HG03442 (cell line): ENCODE measurements around the gene MIOS.
A peak's percentile ranks its signal among the peaks of the same experiment; 100 is the strongest.
"Not testable (repeated sequence)": the region's sequence is repeated elsewhere in the genome, so short reads cannot be mapped to it uniquely, and the experiment has no call there.

Experiments
- ATAC-seq: cut with Tn5 transposase; IDR thresholded peaks from one replicate; pipeline ENCODE4 v1.9.1; 2021; ENCODE audit warnings: mild to moderate bottlenecking, moderate library complexity; ENCODE audit not compliant: unreplicated experiment

The MIOS gene

DNA sequence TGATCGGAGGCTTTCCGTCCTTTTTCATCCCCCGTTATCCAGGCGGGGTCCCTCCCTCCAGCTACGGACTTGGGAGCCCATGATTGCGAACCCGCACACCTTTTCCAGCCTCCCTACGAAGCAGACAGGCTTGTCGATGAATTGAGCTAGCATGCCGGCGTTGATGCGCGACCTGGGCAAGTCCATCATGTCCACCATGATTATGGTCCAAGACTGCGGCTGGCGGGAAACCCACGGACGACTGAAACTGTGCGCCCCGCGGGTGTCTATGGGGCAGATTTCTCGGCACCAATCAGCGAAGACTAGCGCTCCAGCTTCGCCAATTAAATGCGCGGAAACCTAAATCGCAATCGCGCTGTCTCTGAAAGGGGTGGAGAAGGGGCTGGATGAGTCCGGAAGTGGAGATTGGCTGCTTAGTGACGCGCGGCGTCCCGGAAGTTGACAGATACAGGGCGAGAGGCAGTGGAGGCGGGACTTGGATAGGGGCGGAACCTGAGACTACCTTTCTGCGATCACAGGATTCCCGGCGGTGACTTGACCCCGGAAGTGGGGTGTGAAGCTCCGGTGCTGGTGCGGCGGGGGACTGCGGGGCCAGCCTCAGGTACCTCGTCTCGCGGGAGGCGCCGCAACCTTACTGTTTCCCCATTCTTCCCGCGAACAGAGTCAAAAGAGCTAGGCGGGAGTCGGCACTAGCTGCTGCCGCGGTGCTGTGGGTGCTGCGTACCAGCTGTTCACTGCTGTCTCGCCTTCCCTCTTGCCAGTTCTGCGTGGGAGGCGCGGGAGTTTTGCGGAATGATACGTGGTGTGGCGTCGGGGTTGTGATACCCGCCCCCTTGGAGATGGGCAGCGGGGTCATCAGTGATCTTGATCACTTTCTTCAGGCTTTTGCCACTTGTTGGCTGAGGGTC, 73.8 kb downstream of the MIOS start, which contains the start of gene UMAD1:
Gene UMAD1, plus strand, starts transcription at position 532 of the 908 bp plus-strand sequence. CDS start 32,620 bp downstream, outside the sequence.
- ATAC-seq: peak; percentile 95

DNA sequence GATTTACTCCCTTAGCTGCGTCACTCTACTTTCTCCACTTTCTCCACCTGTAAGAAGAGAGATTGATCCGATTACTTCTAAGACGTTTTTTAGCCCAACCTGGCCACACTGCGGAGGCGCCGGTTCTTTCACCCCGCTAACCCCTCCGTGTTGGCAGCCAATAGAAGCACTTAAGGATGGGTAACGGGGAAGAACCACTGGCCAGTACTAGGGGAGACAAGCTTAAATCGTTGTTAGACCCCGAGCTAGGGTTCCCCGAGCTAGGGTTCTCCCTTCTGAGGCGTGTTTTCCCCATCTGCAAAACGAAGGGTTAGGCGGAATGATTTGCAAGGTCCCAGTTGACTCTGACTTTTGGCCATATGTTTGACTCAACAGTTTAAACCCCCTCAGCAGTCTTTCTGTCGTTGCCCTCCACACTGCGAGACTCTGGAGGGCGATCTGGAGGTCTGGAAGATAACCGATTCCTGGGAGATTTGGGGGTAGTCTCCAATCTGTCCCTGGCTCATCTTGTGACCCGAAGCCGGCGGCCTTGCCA, 74.5 kb downstream of the MIOS start:
- ATAC-seq: peak; percentile 8

- ATAC-seq: no peak
These were observed 75.4 kb downstream of the MIOS start for GRCh38 chr7:7642081-7642480.

GRCh38 chr7:7647495-7648036, 80.9 kb downstream of the MIOS start:
- ATAC-seq: no peak

GRCh38 chr7:7650682-7651206, 84.1 kb downstream of the MIOS start:
- ATAC-seq: no peak

DNA sequence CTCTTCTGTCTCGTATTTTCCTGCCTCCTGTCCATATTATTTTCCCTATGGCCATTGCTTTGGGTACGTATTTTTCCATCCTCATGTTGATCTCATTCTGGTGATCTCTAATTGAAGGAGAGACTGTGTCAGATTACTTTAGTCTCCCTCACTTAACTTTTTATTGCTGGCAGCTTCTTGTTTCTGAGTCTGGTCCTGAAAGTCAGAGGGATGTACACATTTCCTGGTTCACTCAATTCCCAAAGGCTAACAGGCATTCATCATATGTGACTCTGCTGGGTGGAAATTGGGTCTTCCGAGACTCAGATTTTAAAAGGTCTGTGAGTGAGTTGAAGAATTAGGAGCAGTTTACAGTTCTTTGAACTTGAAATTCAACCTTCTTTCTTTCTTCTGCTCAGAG, 84.8 kb downstream of the MIOS start:
- no peak for ATAC-seq

DNA sequence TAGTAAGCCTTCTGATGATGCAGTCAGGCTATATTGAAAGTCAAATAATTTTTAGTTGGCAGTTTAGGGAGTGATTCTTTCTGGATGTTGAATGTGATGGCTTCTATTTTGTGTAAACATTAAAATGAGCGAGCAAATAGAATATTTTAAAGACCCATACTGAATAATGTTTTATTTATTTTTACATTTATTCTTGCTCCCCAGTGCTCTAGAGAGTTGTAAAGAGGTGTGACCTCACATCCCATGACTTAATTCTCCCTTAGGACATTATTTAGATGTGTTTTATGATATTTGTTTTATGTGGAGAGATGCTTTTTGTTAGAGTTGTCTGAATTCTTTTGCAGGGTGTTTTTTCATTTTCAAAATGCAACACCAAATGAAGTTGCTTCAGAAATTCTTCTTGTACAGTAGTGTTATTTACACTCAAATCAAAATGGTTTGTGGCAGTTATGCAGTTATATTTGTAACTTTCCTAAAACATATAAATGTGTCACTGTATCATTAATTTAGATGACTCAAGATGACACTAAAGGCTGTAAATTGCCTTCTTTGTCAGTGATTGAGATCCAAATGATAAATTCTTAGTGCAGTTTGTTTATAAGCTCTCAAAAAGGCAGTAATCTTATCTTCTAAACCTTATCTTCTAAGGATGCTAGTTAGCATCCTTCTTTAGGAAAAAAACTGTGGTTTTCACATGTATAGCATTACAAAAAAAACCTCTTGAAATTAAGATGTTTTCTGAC, 86.3 kb downstream of the MIOS start:
- no peak for ATAC-seq

- ATAC-seq: no peak
These were observed 87.0 kb downstream of the MIOS start for GRCh38 chr7:7653593-7654187.

DNA sequence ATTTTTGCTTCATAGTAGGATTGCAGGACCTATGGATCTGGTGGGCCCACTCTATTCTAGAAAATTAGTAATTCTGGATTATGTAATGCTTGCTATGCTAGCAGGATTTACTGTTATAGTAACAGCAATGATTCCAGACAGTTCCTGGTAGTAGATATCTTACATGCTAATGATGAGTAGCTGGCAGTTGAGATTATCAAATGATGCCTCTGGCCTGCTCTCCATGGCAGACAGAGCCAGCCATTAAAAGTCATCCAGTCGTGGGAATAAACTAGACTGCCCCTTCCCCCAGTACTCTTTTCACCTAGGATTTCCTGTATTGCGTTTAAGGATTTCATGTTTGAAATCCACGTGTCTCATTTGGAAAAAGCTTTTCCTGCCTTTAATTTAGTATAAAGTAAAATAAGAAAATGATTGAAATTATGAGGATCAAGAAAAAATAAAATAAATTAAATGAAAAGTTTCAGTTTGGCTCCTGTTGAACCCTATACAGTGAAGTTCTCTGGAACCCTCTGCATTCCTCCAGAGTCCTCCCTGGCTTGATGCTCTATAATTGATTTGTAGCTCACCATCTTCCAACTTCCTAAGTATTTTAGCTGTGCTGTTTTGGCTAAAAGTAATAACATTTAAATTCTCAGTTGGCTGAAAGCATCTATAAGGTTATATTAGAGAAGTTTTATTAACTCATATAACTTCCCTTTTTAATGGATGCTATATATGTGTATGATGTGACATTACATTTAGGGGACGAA, 88.5 kb downstream of the MIOS start:
- no peak for ATAC-seq

GRCh38 chr7:7656459-7656858, 89.8 kb downstream of the MIOS start:
- ATAC-seq: not testable (repeated sequence)
